ENCODE measurements around the gene TMEM69. TPM values are rescaled to one million over a fixed set of nuclear protein-coding genes. Genes with fewer than 3 reads are reported as not detected.

The TMEM69 gene
- total and polyA plus RNA-seq, 2 of the 8 experiments (the other 6 are each of a cell fraction or from before 2014, with no cell fraction given): 39.0 to 123 TPM

GRCh38 chr1:45643321-45643720 lies 44.7 kb upstream of the TMEM69 start:
- Histone ChIP-seq H3K4me2 (ENCODE audit: insufficient read depth in 1 of 2, low read depth in 2 of 2, low read length in 2 of 2) (no peak overlapping the region), H3K79me2 (ENCODE audit: control insufficient read depth in 1 of 2, insufficient read depth in 2 of 2, low read length in 2 of 2) (peaks cover 0 to 5% of the 10 kb centered on the region in 2 experiments; a peak in 1 of 4 replicates), H3K23me2 (ENCODE audit: low read depth, low read length) (no peaks in the 10 kb centered on the region), H2AK5ac (ENCODE audit: low read depth, low read length) (no peak overlapping the region), H3K56ac (replicated peaks; ENCODE audit: insufficient read length, low read depth, low read length) (no peak overlapping the region), H3K14ac (ENCODE audit: insufficient read length) (no peak overlapping the region), H3K9me3 (ENCODE audit: insufficient read depth in 2 of 2, low read depth in 1 of 2, low read length in 1 of 2) (no peaks in the 10 kb centered on the region), H4K91ac (replicated peaks; ENCODE audit: insufficient read length, low read length) (no peak overlapping the region), H3K9ac (replicated peaks in 1 of 4; ENCODE audit: extremely low read depth in 1 of 4, low read depth in 3 of 4, low read length in 3 of 4) (no peak overlapping the region), H3K4me3 (ENCODE audit: extremely low read depth in 1 of 4, insufficient read depth in 2 of 4, low read depth in 3 of 4, low read length in 4 of 4) (no peak overlapping the region), H2AFZ (ENCODE audit: low read length) (no peak overlapping the region), H2BK12ac (ENCODE audit: low read depth, low read length) (no peak overlapping the region), H3K79me1 (ENCODE audit: low read depth, low read length) (no peaks in the 10 kb centered on the region), H2BK5ac (ENCODE audit: low read depth, low read length) (no peak overlapping the region), H3K4me1 (replicated peaks in 1 of 4; ENCODE audit: control insufficient read depth in 3 of 4, insufficient read depth in 4 of 4, low read length in 3 of 4) (no peaks in the 10 kb centered on the region), H2BK20ac (ENCODE audit: low read length) (no peak overlapping the region), H3K18ac (ENCODE audit: extremely low read depth, low read length) (no peak overlapping the region), H3K23ac (ENCODE audit: insufficient read length) (no peak overlapping the region), H4K5ac (ENCODE audit: insufficient read length, low read depth, low read length) (no peak overlapping the region), H3K4ac (replicated peaks; ENCODE audit: insufficient read length, low read depth, low read length) (no peak overlapping the region), H3K36me3 (ENCODE audit: control insufficient read depth in 2 of 4, insufficient read depth in 4 of 4, low read length in 3 of 4) (peaks cover 16 to 70% (median 35%) of the 10 kb centered on the region in 4 experiments), H3K27ac (ENCODE audit: low read depth, low read length) (no peak overlapping the region), H4K20me1 (replicated peaks in 1 of 2; ENCODE audit: control insufficient read depth in 1 of 2, insufficient read depth in 2 of 2, low read length in 2 of 2) (peaks cover 0 to 4% of the 10 kb centered on the region in 2 experiments), H2BK120ac (replicated peaks; ENCODE audit: low read depth, low read length) (no peak overlapping the region), H4K8ac (ENCODE audit: extremely low read depth, insufficient read depth, low read length) (no peak overlapping the region), H3K27me3 (replicated peaks in 1 of 4; ENCODE audit: control insufficient read depth in 3 of 4, extremely low read depth in 1 of 4, insufficient read depth in 3 of 4, low read length in 3 of 4) (no peaks in the 10 kb centered on the region), H2BK15ac (ENCODE audit: low read length) (no peak overlapping the region)
- DNase-seq (ENCODE audit: low read depth in 1 of 2, low spot score in 2 of 2) (no peak), FAIRE-seq (no peak)
- WGBS, 2 experiments (ENCODE audit: extremely low coverage in 1 of 2, insufficient coverage in 1 of 2, insufficient read length in 1 of 2, insufficient replicate concordance in 2 of 2, low coverage in 1 of 2, low lambda C conversion rate in 2 of 2, missing lambda C conversion rate in 1 of 2): 85% methylated on average over 5 of the region's 5 CpGs; no CpG with 5 or more reads in 1 of the 2 experiments
- TF ChIP-seq SP4 (IDR thresholded peaks at IDR 0.05; ENCODE audit: low read length) (no peak), NRF1 (IDR thresholded peaks at IDR 0.05; ENCODE audit: low read depth, low read length) (no peak), SIN3A (conservative IDR thresholded peaks at IDR 0.05 in 1 of 2, IDR thresholded peaks at IDR 0.05 in 1 of 2; ENCODE audit: low read depth in 1 of 2, low read length in 2 of 2) (no peak), RNF2 (IDR thresholded peaks at IDR 0.05; ENCODE audit: borderline replicate concordance, low read depth, low read length, missing control alignments, poor library complexity, severe bottlenecking) (no peak), POLR2A (IDR thresholded peaks at IDR 0.05; ENCODE audit: control extremely low read depth in 1 of 2, low read depth in 2 of 2, low read length in 2 of 2) (no peak), FOSL1 (IDR thresholded peaks at IDR 0.05; ENCODE audit: insufficient read depth, low read depth, low read length) (no peak), HDAC2 (IDR thresholded peaks at IDR 0.05; ENCODE audit: borderline replicate concordance in 1 of 2, low read depth in 2 of 2, low read length in 2 of 2) (no peak)
- ChIA-PET POLR2A (ENCODE audit: partially characterized antibody) (interaction anchor here (1.6 to 2.3 kb wide), 2 partner anchors 30 to 60 kb away, joined by 3 to 6 read pairs; partner anchors contain the start of gene NASP), CTCF (ENCODE audit: partially characterized antibody) (interaction anchor here (1.0 to 1.4 kb wide), 2 partner anchors 11 to 14 kb away, joined by 3 read pairs; no protein-coding TSS in a partner anchor)
